GM19238 (cell line): ENCODE measurements around the gene NXNL2.

Experiments
- DNase-seq: peaks from one replicate; pipeline ENCODE4 v3.0.0; 2011; ENCODE audit warnings: low spot score; ENCODE audit not compliant: insufficient read length

Gene NXNL2

GRCh38 chr9:88534456-88535225 is at the start of gene NXNL2:
Gene NXNL2 (plus strand): TSS chr9:88535178. CDS start chr9:88535435, 257 bp downstream.
- DNase-seq = no peak

- DNase-seq = no peak
These were observed 46.8 kb upstream of the NXNL2 start for GRCh38 chr9:88488166-88488565.

- DNase-seq = no peak
These were observed 39.8 kb upstream of the NXNL2 start for GRCh38 chr9:88494983-88495721.

- no peak for DNase-seq
These were observed 37.8 kb upstream of the NXNL2 start for GRCh38 chr9:88497224-88497623.

GRCh38 chr9:88498880-88499279 is 36.1 kb upstream of the NXNL2 start:
- DNase-seq = no peak

GRCh38 chr9:88501086-88501485 is 33.9 kb upstream of the NXNL2 start:
- no peak for DNase-seq

- no peak for DNase-seq
These were observed 32.4 kb upstream of the NXNL2 start for GRCh38 chr9:88502552-88503034.

- DNase-seq = no peak
These were observed 31.7 kb upstream of the NXNL2 start for GRCh38 chr9:88503081-88503844.

- DNase-seq = no peak
These were observed 30.9 kb upstream of the NXNL2 start for GRCh38 chr9:88503845-88504764.

GRCh38 chr9:88508326-88508725 is 26.7 kb upstream of the NXNL2 start:
- no peak for DNase-seq

- DNase-seq = no peak
These were observed 23.1 kb upstream of the NXNL2 start for GRCh38 chr9:88511906-88512305.

GRCh38 chr9:88514247-88514646 is 20.7 kb upstream of the NXNL2 start:
- DNase-seq = no peak

GRCh38 chr9:88521308-88521707 is 13.7 kb upstream of the NXNL2 start:
- no peak for DNase-seq

- no peak for DNase-seq
These were observed 12.6 kb upstream of the NXNL2 start for GRCh38 chr9:88522360-88522759.

GRCh38 chr9:88523056-88523455 is 11.9 kb upstream of the NXNL2 start:
- no peak for DNase-seq

GRCh38 chr9:88524911-88525310 is 10.1 kb upstream of the NXNL2 start:
- no peak for DNase-seq

- DNase-seq = no peak
These were observed 7.4 kb upstream of the NXNL2 start for GRCh38 chr9:88527618-88528017.

GRCh38 chr9:88528080-88528790 is 6.7 kb upstream of the NXNL2 start:
- no peak for DNase-seq

GRCh38 chr9:88529496-88529895 is 5.5 kb upstream of the NXNL2 start:
- no peak for DNase-seq

- no peak for DNase-seq
These were observed 4.9 kb upstream of the NXNL2 start for GRCh38 chr9:88530051-88530450.
